Hypothalamus (tissue), 51 donors: ENCODE data around the gene ADD3.

Experiments
- DNase-seq, 51 donors: peaks; one replicate each; lab custom pipeline; 2025; lab: John Stamatoyannopoulos, UW

ADD3 gene

GRCh38 chr10:110169586-110169985 is 161.8 kb downstream of the ADD3 start:
- no peak for DNase-seq

GRCh38 chr10:110170142-110170971 is 162.6 kb downstream of the ADD3 start:
- DNase-seq, result no peak

DNA sequence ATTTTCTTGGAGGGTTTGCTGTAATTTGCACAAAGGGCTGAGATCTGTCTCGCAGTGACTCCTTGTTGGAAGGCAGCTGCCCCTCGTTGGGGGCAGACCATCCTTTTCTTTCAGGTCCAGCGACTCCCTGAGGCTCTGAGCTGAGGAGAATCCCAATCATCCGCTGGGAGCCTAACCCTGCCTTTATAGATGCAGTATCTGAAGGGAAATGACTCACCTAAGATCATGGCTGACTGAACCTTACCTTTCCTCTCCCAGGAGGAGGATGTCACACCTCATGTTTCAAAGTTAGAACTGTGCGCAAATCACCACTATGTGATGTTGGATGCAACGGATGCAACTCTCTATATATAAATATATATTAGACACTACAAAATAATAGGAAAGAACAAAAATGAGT is 163.2 kb downstream of the ADD3 start:
- DNase-seq, result no peak

DNA sequence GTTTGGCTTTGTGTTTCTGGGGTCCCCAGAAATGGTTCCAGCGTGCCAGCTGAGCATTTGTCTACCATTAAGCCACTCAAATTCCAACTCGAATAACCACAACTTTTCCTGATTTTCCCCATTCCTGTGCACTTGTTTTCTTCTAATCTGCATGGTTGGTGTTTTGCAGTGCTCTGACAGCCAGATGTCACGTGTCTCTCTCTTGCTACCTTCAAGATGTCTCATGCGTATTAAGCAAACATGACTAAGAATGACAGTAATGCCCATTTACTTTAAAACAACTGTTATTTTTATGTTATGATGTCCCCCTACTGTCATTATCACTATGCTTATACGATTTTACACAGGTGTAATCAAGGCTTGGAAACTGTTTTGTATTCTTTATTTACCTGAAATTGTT is 164.4 kb downstream of the ADD3 start:
- DNase-seq, result no peak

DNA sequence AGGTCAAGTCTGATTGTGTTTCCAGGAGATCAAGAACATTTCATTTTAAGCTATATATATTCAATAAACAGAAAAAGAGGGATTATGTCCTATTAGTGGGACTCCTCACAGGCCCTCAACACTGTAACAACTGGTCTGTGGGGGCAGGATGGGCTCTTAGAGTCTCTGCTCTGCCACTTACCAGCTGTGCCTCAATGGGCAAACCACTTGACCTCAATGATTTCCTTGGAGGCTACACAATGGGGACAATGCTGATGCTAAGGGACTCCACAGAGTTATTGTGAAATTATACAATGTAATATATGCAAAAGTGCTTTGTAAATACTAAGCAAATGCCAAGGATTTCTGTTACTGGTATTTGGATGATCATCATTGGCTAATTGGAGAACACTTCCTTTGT is 166.4 kb downstream of the ADD3 start:
- DNase-seq, result no peak

- no peak for DNase-seq
These were observed 167.0 kb downstream of the ADD3 start for GRCh38 chr10:110174816-110175215.

DNA sequence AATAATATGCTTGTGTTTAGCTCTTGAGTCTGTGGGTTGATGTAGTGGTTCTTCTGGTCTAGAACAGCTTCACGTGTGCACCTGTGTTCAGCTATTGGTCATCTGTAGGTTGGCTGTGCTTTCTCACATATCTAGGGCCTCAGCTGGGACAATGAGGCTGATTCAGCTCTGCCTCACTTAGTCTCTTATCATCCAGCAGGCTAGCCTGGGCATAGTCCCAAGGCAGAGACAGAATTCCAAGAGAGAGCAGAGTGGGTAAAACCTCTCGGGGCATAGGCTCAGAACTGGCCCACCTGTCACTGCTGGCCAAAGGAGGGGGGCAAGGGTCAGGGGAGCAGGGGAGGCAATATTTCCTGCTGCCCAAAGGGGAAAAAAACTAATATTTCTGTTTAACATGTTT is 167.6 kb downstream of the ADD3 start:
- no peak for DNase-seq

- DNase-seq, result no peak
These were observed 168.6 kb downstream of the ADD3 start for GRCh38 chr10:110176141-110177030.

DNA sequence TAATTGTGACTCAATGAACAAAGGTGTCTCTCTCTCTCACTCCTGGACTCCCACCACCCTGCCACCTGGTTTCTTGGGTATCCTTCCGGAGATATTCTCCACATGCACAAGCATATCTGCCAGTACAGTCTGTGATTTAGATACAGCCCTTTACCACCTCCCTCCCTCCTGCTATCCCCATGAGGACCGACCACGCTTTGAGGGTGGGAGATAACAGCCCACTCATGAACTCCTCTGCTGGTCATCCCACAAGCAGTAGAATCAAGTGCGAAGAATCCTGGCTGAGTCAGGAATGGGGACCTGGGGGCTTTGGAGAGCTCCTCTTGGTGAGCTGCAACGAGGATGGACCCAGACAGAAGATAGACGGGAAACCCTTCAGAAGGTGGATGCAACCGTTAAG is 171.4 kb downstream of the ADD3 start:
- DNase-seq, result no peak

DNA sequence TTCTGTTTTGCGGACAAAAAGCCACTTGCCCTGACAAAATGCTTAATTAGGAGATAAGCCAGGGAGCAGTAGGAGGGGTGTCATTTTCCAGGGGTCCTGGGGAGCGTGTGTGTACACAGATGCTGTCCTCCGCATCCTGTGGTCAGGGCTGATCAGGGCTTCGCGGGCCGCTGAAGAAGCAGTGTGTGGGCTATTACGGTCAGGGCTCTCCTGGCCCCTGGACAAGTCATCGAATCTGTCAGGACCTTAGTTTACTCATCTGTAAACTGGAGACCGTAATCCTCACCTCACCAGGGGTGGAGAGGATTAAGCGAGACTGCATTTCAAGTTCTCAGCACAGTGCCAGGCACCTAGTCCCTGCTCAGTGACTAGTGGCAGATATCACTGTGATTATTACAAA is 173.7 kb downstream of the ADD3 start:
- no peak for DNase-seq

DNA sequence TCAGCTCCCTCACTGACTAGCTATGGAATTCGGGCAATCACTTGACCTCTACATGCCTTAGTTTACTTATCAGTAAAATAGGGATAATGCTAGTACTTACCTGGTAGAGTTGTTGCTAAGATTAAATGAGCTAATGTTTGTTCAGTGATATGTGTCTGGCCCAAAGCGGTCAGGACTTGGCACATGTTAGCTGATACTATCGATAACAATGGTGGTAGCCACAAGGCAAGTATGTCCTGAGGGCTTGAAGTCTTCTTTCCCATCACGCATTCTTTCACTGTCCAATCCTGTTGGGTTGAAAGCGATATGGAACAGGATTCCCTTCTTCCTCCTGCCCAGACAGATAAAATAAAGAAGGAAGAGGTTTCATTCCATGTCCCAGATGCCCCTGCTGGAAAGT is 174.1 kb downstream of the ADD3 start:
- DNase-seq, result no peak

DNA sequence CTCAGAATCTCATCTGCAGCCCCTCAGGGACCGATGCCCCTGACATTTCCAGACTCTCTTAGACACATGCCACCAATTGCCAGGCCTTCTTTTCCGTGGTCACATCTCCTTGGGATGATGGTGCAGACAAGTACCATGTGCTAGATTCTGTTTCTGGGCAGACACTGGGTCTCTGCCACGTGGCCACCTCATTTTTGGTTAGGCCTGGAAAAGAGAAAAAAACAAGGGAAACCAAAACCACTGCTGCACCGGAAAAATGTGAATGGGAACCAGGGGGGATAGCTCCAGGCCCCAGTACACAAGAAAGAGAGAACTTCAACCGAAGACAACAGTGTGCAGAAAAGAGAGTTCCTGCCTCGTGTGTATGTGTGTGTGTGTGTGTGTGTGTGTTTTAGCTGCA is 176.6 kb downstream of the ADD3 start:
- DNase-seq, result no peak
